Activated naive CD4-positive, alpha-beta T cell treated with Interleukin-2 at 50 U/mL for 16 hours (primary cell): Measurements from ENCODE around the gene RBM12.
"Not testable (repeated sequence)": the region's sequence is repeated elsewhere in the genome, so short reads cannot be mapped to it uniquely, and the experiment has no call there.

ENCODE experiments used
- DNase-seq: peaks from one replicate; pipeline ENCODE4 v3.0.0-alpha.2; 2020

RBM12 gene

GRCh38 chr20:35664466-35665206 is at the start of gene RBM12, which contains the start of gene CPNE1:
TSS of gene RBM12 (minus strand) at chr20:35664900. CDS start at chr20:35655322, 9,578 bp downstream.
TSS of gene CPNE1 (minus strand) at chr20:35664900. CDS start at chr20:35632923, 31,977 bp downstream.
- peak; percentile 94 for DNase-seq

- DNase-seq = no peak
Measured at GRCh38 chr20:35714127-35714526, 49.4 kb upstream of the RBM12 start.

GRCh38 chr20:35713120-35713519 is 48.4 kb upstream of the RBM12 start:
- DNase-seq = not testable (repeated sequence)

- no peak for DNase-seq
Measured at GRCh38 chr20:35711588-35712209, 47.0 kb upstream of the RBM12 start.

- DNase-seq = no peak
Measured at GRCh38 chr20:35710884-35711587, 46.3 kb upstream of the RBM12 start.

- no peak for DNase-seq
Measured at GRCh38 chr20:35710039-35710438, 45.3 kb upstream of the RBM12 start.

GRCh38 chr20:35709259-35709658 is 44.6 kb upstream of the RBM12 start:
- DNase-seq = no peak

GRCh38 chr20:35708502-35708901 is 43.8 kb upstream of the RBM12 start:
- no peak for DNase-seq

GRCh38 chr20:35706591-35707529 is 42.2 kb upstream of the RBM12 start:
- not testable (repeated sequence) for DNase-seq

- DNase-seq = not testable (repeated sequence)
Measured at GRCh38 chr20:35705894-35706293, 41.2 kb upstream of the RBM12 start.

- no peak for DNase-seq
Measured at GRCh38 chr20:35704514-35705261, 40.0 kb upstream of the RBM12 start.

GRCh38 chr20:35702824-35703695 is 38.4 kb upstream of the RBM12 start:
- no peak for DNase-seq

- no peak for DNase-seq
Measured at GRCh38 chr20:35702051-35702823, 37.5 kb upstream of the RBM12 start.

- no peak for DNase-seq
Measured at GRCh38 chr20:35700625-35701148, 36.0 kb upstream of the RBM12 start.

- no peak for DNase-seq
Measured at GRCh38 chr20:35699957-35700624, 35.4 kb upstream of the RBM12 start.

GRCh38 chr20:35699127-35699956 is 34.6 kb upstream of the RBM12 start, which contains the start of the genes NFS1 and ROMO1:
TSS of gene NFS1 (minus strand) at chr20:35699352. CDS start at chr20:35699288, 64 bp downstream.
TSS of gene ROMO1 (plus strand) at chr20:35699405. CDS start at chr20:35699633, 228 bp downstream.
- peak; percentile 89 for DNase-seq

GRCh38 chr20:35698298-35699126 is 33.8 kb upstream of the RBM12 start:
- no peak for DNase-seq
